OCI-LY1 (cell line): Measurements from ENCODE around the gene FNDC3A.

Source experiments
- H2AFZ ChIP-seq: fragments of 200-600 bp; sonication (generic), shearing (Covaris generic); 2 replicates; pipeline ENCODE4 v1.6.0; 2014; ENCODE audit warnings: antibody characterized with exemption, mild to moderate bottlenecking, low read length
- H3F3A ChIP-seq: fragments of 200-600 bp; sonication (generic), shearing (Covaris generic); 2 replicates; pipeline ENCODE4 v1.6.0; 2014; ENCODE audit warnings: mild to moderate bottlenecking, antibody characterized with exemption, low read length, moderate library complexity; ENCODE audit not compliant: insufficient read depth
- H3K27ac ChIP-seq: fragments of 200-600 bp; sonication (generic); 2 replicates; pipeline ENCODE4 v1.5.1; 2014; ENCODE audit warnings: low read length, mixed run types, mild to moderate bottlenecking, low read depth; ENCODE audit not compliant: poor library complexity, severe bottlenecking
- H3K27me3 ChIP-seq: fragments of 200-600 bp; sonication (generic); 2 replicates; pipeline ENCODE4 v1.6.0; 2014; ENCODE audit warnings: antibody characterized with exemption, mild to moderate bottlenecking, low read length, moderate library complexity; ENCODE audit not compliant: insufficient read depth
- H3K36me3 ChIP-seq: fragments of 200-600 bp; sonication (generic); 2 replicates; pipeline ENCODE4 v1.6.1; 2014; ENCODE audit warnings: mild to moderate bottlenecking, antibody characterized with exemption, low read length, moderate library complexity, mixed read lengths; ENCODE audit not compliant: insufficient read depth
- H3K4me1 ChIP-seq: fragments of 200-600 bp; sonication (generic); 2 replicates; pipeline ENCODE4 v1.5.1; 2014; ENCODE audit warnings: mild to moderate bottlenecking, low read length, moderate library complexity; ENCODE audit not compliant: insufficient read depth, severe bottlenecking
- H3K4me2 ChIP-seq: fragments of 200-600 bp; sonication (generic), shearing (Covaris generic); 2 replicates; pipeline ENCODE4 v1.6.1; 2014; ENCODE audit warnings: low read length
- H3K4me3 ChIP-seq: fragments of 200-600 bp; sonication (generic); 2 replicates; pipeline ENCODE4 v1.5.1; 2014; ENCODE audit warnings: low read length, low read depth, mild to moderate bottlenecking, mixed read lengths; ENCODE audit not compliant: poor library complexity, severe bottlenecking
- H3K79me2 ChIP-seq: fragments of 200-600 bp; shearing (Covaris generic); 2 replicates; pipeline ENCODE4 v1.6.1; 2016; ENCODE audit warnings: mixed run types, low read length, mixed read lengths; ENCODE audit not compliant: insufficient read depth
- H3K9ac ChIP-seq: fragments of 200-600 bp; sonication (generic), shearing (Covaris generic); 2 replicates; pipeline ENCODE4 v1.6.1; 2014; ENCODE audit warnings: mild to moderate bottlenecking, low read length, mixed read lengths
- H3K9me2 ChIP-seq: fragments of 200-600 bp; sonication (generic), shearing (Covaris generic); 2 replicates; pipeline ENCODE4 v1.6.1; 2014; ENCODE audit warnings: low read depth, mild to moderate bottlenecking, low read length, mixed read lengths
- H3K9me3 ChIP-seq: fragments of 200-600 bp; shearing (Covaris generic); 2 replicates; pipeline ENCODE4 v1.6.1; 2014; ENCODE audit warnings: low read length, mixed read lengths
- H4K20me1 ChIP-seq: fragments of 200-600 bp; sonication (generic), shearing (Covaris generic); 2 replicates; pipeline ENCODE4 v1.6.0; 2016; ENCODE audit warnings: mild to moderate bottlenecking, low read length; ENCODE audit not compliant: insufficient read depth
- EZH2 ChIP-seq: fragments of 200-600 bp; sonication (generic), shearing (Covaris generic); IDR thresholded peaks from 2 replicates; pipeline ENCODE4 v1.8.0; 2017; ENCODE audit warnings: borderline replicate concordance, mixed run types, mild to moderate bottlenecking, antibody characterized with exemption, low read length, moderate library complexity, mixed read lengths
- TF ChIP-seq, protein P1 (sequence below): fragments of 200-600 bp; sonication (generic), shearing (Covaris generic); IDR thresholded peaks from 2 replicates; pipeline ENCODE4 v1.5.1; 2017; ENCODE audit warnings: mild to moderate bottlenecking, antibody characterized with exemption, low read length, moderate library complexity, mixed read lengths

FNDC3A gene

DNA sequence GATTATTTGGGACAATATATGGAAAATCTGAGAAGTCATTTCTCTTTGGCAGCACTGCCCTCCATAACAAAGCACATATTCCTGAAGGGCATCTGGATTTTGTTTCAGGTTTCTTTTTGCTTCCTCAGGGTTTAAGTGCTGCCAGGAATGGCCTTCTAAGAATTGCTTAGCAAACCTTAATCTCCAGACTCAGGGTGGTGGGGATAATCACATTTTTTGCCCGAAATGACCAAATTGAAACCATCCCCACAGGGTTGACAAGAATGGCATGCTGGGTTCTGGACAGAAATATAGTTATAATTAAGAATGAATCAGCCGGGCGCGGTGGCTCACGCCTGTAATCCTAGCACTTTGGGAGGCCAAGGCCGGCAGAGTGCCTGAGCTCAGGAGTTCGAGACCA lies 265.6 kb downstream of the FNDC3A start:
- H3K4me1 ChIP-seq, result no peaks in the 10 kb centered on the region

DNA sequence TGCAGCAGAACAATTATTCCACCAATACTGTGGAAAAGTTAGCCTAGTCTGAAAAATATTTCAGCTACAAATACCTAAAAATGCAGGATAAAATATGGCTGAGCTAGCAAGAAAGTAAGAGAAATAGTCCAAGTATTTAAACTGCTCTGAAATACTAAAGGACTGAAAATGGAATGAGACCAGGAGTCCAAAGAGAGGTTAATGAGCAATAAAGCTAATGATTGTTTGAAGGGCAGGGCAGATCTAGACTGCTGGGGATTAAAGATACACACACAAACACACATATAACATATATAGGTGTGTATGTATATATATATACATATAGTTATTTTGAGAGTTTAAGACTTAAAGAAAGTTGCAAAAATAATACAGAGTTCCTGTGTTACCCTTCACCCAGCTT lies 269.4 kb downstream of the FNDC3A start:
- Histone ChIP-seq H2AFZ (no peak overlapping the region), H3K79me2 (no peaks in the 10 kb centered on the region), H3K27me3 (no peaks in the 10 kb centered on the region; the same call in 1 of the 2 replicates), H4K20me1 (no peaks in the 10 kb centered on the region), H3K4me2 (no peak overlapping the region), H3K9me3 (0 out of 2 replicates have a peak, but pooled peaks cover 2% of the 10 kb centered on the region), H3K27ac (no peak overlapping the region), H3K36me3 (no peaks in the 10 kb centered on the region; the same call in 1 of the 2 replicates), H3K4me3 (no peak overlapping the region), H3K9me2 (no peaks in the 10 kb centered on the region), H3K9ac (no peak overlapping the region), H3K4me1 (peaks cover 18% of the 10 kb centered on the region), H3F3A (no peaks in the 10 kb centered on the region)
- TF ChIP-seq EZH2, result no peak
- TF ChIP-seq, protein P1, sequence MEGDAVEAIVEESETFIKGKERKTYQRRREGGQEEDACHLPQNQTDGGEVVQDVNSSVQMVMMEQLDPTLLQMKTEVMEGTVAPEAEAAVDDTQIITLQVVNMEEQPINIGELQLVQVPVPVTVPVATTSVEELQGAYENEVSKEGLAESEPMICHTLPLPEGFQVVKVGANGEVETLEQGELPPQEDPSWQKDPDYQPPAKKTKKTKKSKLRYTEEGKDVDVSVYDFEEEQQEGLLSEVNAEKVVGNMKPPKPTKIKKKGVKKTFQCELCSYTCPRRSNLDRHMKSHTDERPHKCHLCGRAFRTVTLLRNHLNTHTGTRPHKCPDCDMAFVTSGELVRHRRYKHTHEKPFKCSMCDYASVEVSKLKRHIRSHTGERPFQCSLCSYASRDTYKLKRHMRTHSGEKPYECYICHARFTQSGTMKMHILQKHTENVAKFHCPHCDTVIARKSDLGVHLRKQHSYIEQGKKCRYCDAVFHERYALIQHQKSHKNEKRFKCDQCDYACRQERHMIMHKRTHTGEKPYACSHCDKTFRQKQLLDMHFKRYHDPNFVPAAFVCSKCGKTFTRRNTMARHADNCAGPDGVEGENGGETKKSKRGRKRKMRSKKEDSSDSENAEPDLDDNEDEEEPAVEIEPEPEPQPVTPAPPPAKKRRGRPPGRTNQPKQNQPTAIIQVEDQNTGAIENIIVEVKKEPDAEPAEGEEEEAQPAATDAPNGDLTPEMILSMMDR, result no peak

More for the DNA sequence above, 265.6 kb downstream of the FNDC3A start:
- Histone ChIP-seq H3K4me3 (no peak overlapping the region), H3K4me2 (no peak overlapping the region), H3K79me2 (no peaks in the 10 kb centered on the region), H3K27ac (no peak overlapping the region), H3K9ac (no peak overlapping the region), H3K9me3 (0 out of 2 replicates have a peak, but pooled peaks cover 2% of the 10 kb centered on the region), H3K36me3 (no peaks in the 10 kb centered on the region; the same call in 1 of the 2 replicates), H3F3A (no peaks in the 10 kb centered on the region), H2AFZ (no peak overlapping the region), H4K20me1 (no peaks in the 10 kb centered on the region), H3K27me3 (no peaks in the 10 kb centered on the region; the same call in 1 of the 2 replicates), H3K9me2 (no peaks in the 10 kb centered on the region)
- TF ChIP-seq, protein P1, result no peak
- TF ChIP-seq EZH2, result no peak

DNA sequence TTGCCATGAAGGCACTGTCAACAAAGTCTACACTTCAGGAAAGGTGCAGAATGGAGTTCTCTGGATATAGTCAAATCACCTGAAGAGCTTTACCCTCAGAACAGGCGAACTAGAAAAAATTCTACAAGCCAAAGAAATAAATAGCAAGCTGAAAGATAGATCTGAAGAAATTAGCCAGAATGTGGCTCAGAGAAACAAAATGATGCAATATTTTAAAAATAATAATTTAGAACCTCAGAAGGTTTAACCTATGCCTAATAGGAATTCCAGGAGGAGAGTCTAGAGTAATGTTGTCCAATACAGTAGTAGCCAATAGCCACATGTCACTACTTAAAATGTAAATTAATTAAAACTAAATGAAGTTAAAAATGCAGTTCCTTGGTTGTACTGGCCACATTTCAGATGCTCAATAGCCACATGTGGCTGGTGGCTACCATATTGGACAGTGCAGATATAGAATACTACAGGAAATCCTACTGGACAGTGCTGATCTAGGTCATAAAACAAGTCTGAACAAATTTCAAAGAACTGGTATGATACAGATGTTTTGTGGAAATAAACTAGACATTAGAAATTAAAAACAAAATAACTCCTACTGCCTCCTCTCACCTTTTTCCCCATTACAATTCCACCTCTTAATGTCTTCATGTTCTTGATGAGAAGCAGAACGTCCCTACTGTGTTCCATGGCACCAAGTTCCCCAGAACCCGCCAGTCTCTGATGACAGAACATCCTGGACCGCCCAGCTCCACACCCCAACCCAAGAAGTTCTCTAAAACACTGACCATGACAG lies 271.3 kb downstream of the FNDC3A start:
- H3K4me1 ChIP-seq, result peaks cover 18% of the 10 kb centered on the region
- peak overlapping the region; percentile 81; the same call in 1 of the 2 replicates for H2AFZ ChIP-seq
- 0 out of 2 replicates have a peak, but pooled peaks cover 2% of the 10 kb centered on the region for H3K9me3 ChIP-seq
- no peaks in the 10 kb centered on the region for H3F3A ChIP-seq
- no peaks in the 10 kb centered on the region; the same call in 1 of the 2 replicates for H3K27me3 ChIP-seq
- H3K36me3 ChIP-seq, result peaks cover 2% of the 10 kb centered on the region
- H3K79me2 ChIP-seq, result no peaks in the 10 kb centered on the region
- H3K9ac ChIP-seq, result peak overlapping the region; percentile 81
- H3K27ac ChIP-seq, result no peak overlapping the region
- H3K4me2 ChIP-seq, result peak overlapping the region; percentile 86
- H3K9me2 ChIP-seq, result no peaks in the 10 kb centered on the region
- TF ChIP-seq, protein P1, result no peak
- no peak for TF ChIP-seq EZH2
- peak overlapping the region; percentile 84 for H3K4me3 ChIP-seq
- no peaks in the 10 kb centered on the region for H4K20me1 ChIP-seq
